Psoas muscle (tissue), 8 donors: ENCODE results near the gene HMGCL. TPM values are rescaled to one million over a fixed set of nuclear protein-coding genes. Genes with fewer than 3 reads are reported as not detected.
"Not testable (repeated sequence)": the region's sequence is repeated elsewhere in the genome, so short reads cannot be mapped to it uniquely, and the experiment has no call there.

Experiments used
- ATAC-seq, 4 donors: fragments of 200-7000 bp; cut with Tn5 transposase; one replicate each; pipeline ENCODE4 v1.9.1; 2020; ENCODE audit warnings: moderate library complexity in 3 of 4, mild to moderate bottlenecking in 2 of 4
- DNase-seq, 2 donors: peaks; one replicate each; pipeline ENCODE4 v3.0.0-alpha.2; 2020
- H3K27ac ChIP-seq: fragments of 200-600 bp; one replicate; pipeline ENCODE4 v1.8.0; 2022
- H3K27me3 ChIP-seq, 3 donors: fragments of 200-600 bp in 1 of 3; one replicate each; pipeline versions ENCODE4 v1.6.1 to v1.8.0; 2013 to 2022; ENCODE audit warnings: low read length in 2 of 3, mild to moderate bottlenecking in 2 of 3, moderate library complexity in 1 of 3; ENCODE audit not compliant: insufficient read depth in 3 of 3
- H3K36me3 ChIP-seq, 2 donors: fragments of 200-600 bp in 1 of 2; one replicate each; pipeline versions ENCODE4 v1.6.1 to v1.8.0; 2013 to 2022; ENCODE audit warnings: low read depth in 1 of 2, mild to moderate bottlenecking in 1 of 2, moderate library complexity in 1 of 2; ENCODE audit not compliant: insufficient read depth in 1 of 2
- H3K4me1 ChIP-seq: fragments of 200-600 bp; one replicate; pipeline ENCODE4 v1.8.0; 2022
- H3K4me3 ChIP-seq: fragments of 200-600 bp; one replicate; pipeline ENCODE4 v1.8.0; 2022; ENCODE audit warnings: mild to moderate bottlenecking
- H3K9me3 ChIP-seq: fragments of 200-600 bp; one replicate; pipeline ENCODE4 v1.8.0; 2022
- CTCF ChIP-seq: fragments of 200-600 bp; IDR thresholded peaks from one replicate; pipeline ENCODE4 v1.8.0; 2022; ENCODE audit warnings: antibody characterized with exemption
- WGBS, 3 donors: extraction: QIAGEN DNeasy Blood & Tissue Kit; methylation state at CpG; one replicate each; pipeline versions ENCODE4 v1.1.6 to v1.1.7; 2013; 5-methylcytosine and 5-hydroxymethylcytosine counted together
- intact Hi-C, 2 donors: fragments of 100-400 bp; cut with DNase I; formaldehyde crosslinking; loops; one replicate each; pipeline versions ENCODE4 v1.11.0 to v1.14.2; 2022
- polyA plus RNA-seq, 3 donors: library from polyadenylated mRNA; stranded (reverse); fragments of 200-250 nt; gene quantifications; one replicate each; pipeline ENCODE4 v1.2.3, GENCODE V29; 2013
- total RNA-seq, 4 donors: library from RNA; stranded (reverse); fragmentation: NEBNext Ultra II Directional in 2 of 4; extraction: Animal tissue kit (Norgen Biotek cat#: 25700) in 2 of 4; gene quantifications; one replicate each; pipeline versions ENCODE4 v1.2.1 to v1.2.4, GENCODE V29; 2021 to 2023
- donor health status: healthy with polysubstance abuse.
- donor health status: DM: no; HTN: no; CAD: no; lungs with moderate emphysema.
- donor health status: Bipolar disorder and iron deficiency.
- donor health status: healthy.
- donor health status: DM: yes; HTN: yes; CAD: no.
- donor health status: DM: no; HTN: no; CAD: no.
- donor health status: DM: no; HTN: no; CAD: no.
- donor health status: DM: yes; HTN: yes; CAD: no.

Gene HMGCL
- total and polyA plus RNA-seq, 7 donors: 19.6 to 55.4 (median 33.5) TPM

- H3K27ac ChIP-seq: no peak overlapping the region
- DNase-seq (no peak), ATAC-seq (no peak)
- H3K36me3 ChIP-seq: no peaks in the 10 kb centered on the region
- H3K27me3 ChIP-seq: no peaks in the 10 kb centered on the region
- H3K4me1 ChIP-seq: peaks cover 15% of the 10 kb centered on the region
- no peak overlapping the region for H3K4me3 ChIP-seq
- TF ChIP-seq CTCF: no peak
- intact Hi-C loops: no loop called here
- H3K9me3 ChIP-seq: no peaks in the 10 kb centered on the region
- 76 to 85% (median 83%) methylated on average over 1 of the region's 1 CpG for WGBS, 3 donors
Observed at GRCh38 chr1:23827717-23828116, 2.5 kb upstream of the HMGCL start.

GRCh38 chr1:23826590-23826989, 1.4 kb upstream of the HMGCL start:
- H3K27ac ChIP-seq, H3K4me3 ChIP-seq, H3K36me3 ChIP-seq, H3K9me3 ChIP-seq, ATAC-seq, DNase-seq, intact Hi-C loops, H3K27me3 ChIP-seq: not testable (repeated sequence)
- 96 to 97% (median 96%) methylated on average over 13 of the region's 13 CpGs for WGBS, 3 donors
- H3K4me1 ChIP-seq: peaks cover 15% of the 10 kb centered on the region

GRCh38 chr1:23825762-23826522, 713 bp upstream of the HMGCL start:
- peaks cover 15% of the 10 kb centered on the region for H3K4me1 ChIP-seq
- WGBS, 3 donors: 56 to 66% (median 60%) methylated on average over 23 to 24 of the region's 24 CpGs

GRCh38 chr1:23824711-23825075, 536 bp downstream of the HMGCL start:
- Histone ChIP-seq H3K4me3 (peak overlapping the region; percentile 93), H3K27me3 (no peaks in the 10 kb centered on the region), H3K27ac (peak overlapping the region; percentile 97), H3K9me3 (no peaks in the 10 kb centered on the region), H3K36me3 (peaks cover 0 to 8% of the 10 kb centered on the region in 2 donors), H3K4me1 (peaks cover 15% of the 10 kb centered on the region)
- ATAC-seq (peak in 2 of 4 donors; percentile 1 to 10), DNase-seq (no peak)
- no peak for TF ChIP-seq CTCF
- intact Hi-C loops: no loop called here
- 0 to 2% (median 1%) methylated on average over 8 of the region's 8 CpGs for WGBS, 3 donors

More at GRCh38 chr1:23825762-23826522, 713 bp upstream of the HMGCL start:
- no peaks in the 10 kb centered on the region for H3K36me3 ChIP-seq
- no peaks in the 10 kb centered on the region for H3K9me3 ChIP-seq
- no peak for TF ChIP-seq CTCF
- H3K27ac ChIP-seq: peak overlapping the region; percentile 97
- DNase-seq (no peak), ATAC-seq (peak in 2 of 4 donors; percentile 16 to 20)
- H3K4me3 ChIP-seq: peak overlapping the region; percentile 93
- H3K27me3 ChIP-seq: no peaks in the 10 kb centered on the region
- intact Hi-C loops: no loop called here

- 45 to 58% (median 55%) methylated on average over 7 of the region's 7 CpGs for WGBS, 3 donors
- peak overlapping the region; percentile 93 for H3K4me3 ChIP-seq
- ATAC-seq: peak in 3 of 4 donors; percentile 54 to 61 (median 57)
- peaks cover 15% of the 10 kb centered on the region for H3K4me1 ChIP-seq
- TF ChIP-seq CTCF: no peak
- peaks cover 0 to 16% of the 10 kb centered on the region in 2 donors for H3K36me3 ChIP-seq
- intact Hi-C loops: no loop called here
- no peaks in the 10 kb centered on the region for H3K9me3 ChIP-seq
- no peaks in the 10 kb centered on the region for H3K27me3 ChIP-seq
- peak overlapping the region; percentile 97 for H3K27ac ChIP-seq
- no peak for DNase-seq
Observed at GRCh38 chr1:23823767-23824166, 1.5 kb downstream of the HMGCL start.
